GM21737 (cell line): Measurements from ENCODE around the gene CDK5RAP2.
"Not testable (repeated sequence)": the region's sequence is repeated elsewhere in the genome, so short reads cannot be mapped to it uniquely, and the experiment has no call there.

Experiments
- ATAC-seq: cut with Tn5 transposase; IDR thresholded peaks from one replicate; pipeline ENCODE4 v1.9.1; 2021; ENCODE audit warnings: mild to moderate bottlenecking, moderate library complexity; ENCODE audit not compliant: unreplicated experiment

The CDK5RAP2 gene

GRCh38 chr9:120580051-120580896 is at the start of gene CDK5RAP2:
Gene CDK5RAP2 (minus strand): TSS chr9:120580167. CDS start chr9:120579978, 189 bp downstream.
- peak; percentile 93 for ATAC-seq

DNA sequence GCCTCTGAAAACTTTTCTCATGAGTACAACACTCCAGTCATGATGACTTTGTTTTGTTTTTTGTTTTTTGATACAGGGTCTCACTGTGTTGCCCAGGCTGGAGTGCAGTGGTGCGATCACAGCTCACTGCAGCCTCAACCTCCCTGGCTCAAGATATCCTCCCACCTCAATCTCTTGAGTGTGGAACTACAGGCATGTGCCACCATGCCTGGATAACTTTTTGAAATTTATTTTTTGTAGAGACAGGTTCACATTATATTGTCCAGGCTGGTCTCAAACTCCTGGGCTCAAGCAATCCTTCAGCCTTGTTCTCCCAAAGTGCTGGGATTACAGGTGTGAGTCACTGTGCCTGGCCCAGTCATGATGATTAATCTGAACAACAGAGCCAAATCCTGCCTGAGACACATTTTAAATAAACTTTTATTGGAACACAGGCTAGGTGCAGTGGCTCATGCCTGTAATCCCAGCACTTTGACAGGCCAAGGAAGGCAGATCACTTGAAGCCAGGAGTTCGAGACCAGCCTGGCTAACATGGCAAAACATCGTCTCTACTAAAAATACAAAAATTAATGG is 49.0 kb upstream of the CDK5RAP2 start:
- ATAC-seq, result not testable (repeated sequence)

DNA sequence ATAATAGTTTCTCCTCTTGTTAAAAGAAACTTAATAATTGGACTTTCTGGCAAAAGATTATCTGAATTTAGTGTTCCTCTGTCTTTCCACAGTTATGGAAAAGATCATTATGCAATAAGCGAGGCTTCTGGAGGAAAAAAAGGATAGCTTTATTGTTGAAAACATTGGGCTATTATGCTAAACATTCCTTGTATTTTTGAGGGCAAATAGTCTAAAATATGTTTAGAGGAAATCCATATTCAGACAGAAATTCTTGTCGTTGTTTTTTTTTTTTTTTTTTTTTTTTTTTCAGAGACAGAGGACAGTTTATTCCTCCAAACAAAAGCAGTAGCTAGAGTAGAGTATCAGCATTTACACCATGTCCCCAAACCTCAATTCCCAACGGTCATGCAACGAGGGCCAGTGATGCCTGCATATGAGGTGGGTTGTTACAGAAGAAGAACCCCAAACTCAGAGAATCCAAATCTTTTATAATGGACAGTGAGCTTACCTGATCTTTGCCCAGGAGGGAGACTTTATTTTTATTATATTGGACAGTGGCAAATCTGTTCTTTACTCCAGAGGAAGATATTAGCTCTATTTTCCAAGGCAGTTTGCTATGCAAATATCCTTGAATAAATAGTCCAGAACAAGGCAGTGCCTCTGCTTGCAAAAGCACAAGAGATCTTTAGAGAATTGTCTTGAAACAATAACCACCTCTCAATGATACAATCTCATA is 48.4 kb upstream of the CDK5RAP2 start:
- ATAC-seq, result no peak

- no peak for ATAC-seq
Measured at GRCh38 chr9:120627073-120627472, 47.1 kb upstream of the CDK5RAP2 start.

- ATAC-seq, result no peak
Measured at GRCh38 chr9:120626512-120626911, 46.5 kb upstream of the CDK5RAP2 start.

DNA sequence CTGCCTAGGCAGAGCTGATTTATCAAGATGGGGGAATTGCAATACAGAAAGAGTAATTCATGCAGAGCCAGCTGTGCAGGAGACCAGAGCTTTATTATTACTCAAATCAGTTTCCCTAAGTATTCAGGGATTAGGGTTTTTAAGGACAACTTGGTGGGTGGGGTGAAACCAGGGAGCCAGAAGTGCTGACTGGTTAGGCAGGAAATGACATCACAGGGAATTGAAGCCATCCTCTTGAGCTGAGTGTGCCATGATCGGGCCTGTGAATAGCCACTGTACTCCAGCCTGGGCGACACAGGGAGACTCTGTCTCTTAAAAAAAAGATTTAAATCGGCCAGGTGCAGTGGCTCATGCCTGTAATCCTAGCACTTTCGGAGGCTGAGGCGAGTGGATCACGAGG is 45.3 kb upstream of the CDK5RAP2 start:
- ATAC-seq, result no peak

- ATAC-seq, result no peak
Measured at GRCh38 chr9:120622790-120623189, 42.8 kb upstream of the CDK5RAP2 start.

- ATAC-seq, result no peak
Measured at GRCh38 chr9:120621941-120622340, 42.0 kb upstream of the CDK5RAP2 start.

DNA sequence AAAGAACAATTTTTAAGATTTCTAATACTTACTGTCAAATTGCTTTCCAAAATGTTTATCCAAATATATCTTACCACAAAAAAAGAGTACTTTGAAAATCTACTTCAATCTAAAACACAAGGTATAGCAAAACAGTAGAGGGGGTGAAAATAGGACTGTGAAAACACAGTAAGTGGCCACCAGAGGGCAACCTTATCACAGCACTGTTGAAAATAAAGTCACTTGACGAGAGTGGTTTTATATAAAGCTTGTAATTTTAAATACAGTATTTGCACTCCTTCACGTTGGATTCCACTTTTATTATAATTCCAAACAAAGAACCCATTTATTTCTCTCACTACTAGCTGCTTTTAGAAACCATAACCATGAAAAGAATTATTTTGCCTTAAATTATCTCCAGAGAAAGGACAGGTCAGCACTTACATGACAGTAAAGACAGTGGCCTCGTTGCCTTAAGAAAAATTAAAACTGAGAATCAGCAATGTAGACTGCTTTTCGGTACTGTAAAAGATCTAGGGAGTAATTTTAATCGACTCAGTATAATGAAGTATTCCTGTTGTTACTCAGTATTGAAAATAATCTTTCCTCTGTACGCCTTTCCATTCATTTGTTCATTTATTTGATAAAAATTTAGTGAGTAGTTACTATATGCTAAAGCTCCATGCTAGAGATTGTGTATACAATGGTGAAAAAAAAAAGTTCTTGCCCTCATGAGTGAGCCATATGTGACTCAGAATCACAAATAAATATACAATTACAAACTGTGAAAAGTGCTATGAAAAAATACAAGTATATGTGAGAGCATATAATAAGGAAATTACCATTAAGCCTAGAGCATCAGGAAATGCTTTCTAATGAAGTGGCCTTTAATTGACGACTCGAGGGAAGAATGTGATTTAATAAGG is 40.0 kb upstream of the CDK5RAP2 start:
- peak; percentile 74 for ATAC-seq

DNA sequence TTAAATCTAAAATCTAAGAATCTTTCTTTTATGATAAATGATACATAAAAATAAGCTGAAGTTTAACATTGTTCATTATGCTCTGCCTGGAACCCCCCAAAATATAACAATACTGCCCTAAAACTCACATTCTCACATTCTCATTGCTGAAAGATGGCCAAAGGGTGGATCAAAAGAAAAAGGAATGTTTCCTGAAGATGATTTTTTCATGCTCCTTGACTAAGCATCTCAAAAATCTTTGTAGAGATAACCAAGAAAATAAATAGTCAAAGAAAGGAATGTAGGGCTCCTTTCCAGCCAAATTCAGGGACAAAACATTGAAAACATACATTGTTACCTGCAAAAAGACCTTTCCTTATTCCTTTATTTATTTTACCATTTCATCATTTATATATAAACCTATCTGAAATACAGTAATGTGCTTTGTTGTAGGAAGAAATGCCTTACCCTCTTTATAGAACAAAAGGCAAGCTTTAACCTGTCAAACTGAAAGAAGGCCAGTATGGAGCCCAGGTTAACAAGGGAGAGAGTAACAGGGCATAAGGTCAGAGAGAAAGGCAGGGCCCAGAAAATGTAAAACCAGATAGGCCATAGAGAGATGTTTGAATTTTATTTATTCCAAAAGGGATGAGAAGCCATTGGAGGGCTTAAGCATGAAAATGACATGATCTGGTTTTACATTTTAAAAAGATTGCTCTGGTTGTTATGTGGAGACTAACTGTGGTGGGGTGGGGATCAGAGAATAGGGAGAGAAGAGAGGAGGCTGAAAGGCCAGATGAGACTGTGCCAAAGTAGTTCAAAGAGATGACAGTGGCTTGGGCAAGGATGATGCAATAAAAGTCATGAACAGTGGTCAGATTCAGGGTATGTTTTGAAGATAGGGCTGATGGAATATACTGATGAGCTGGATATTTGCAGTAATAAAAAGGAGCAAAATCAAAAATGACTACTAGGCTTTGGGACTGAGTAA is 37.3 kb upstream of the CDK5RAP2 start:
- ATAC-seq, result no peak

- ATAC-seq, result no peak
Measured at GRCh38 chr9:120612218-120612617, 32.3 kb upstream of the CDK5RAP2 start.

- no peak for ATAC-seq
Measured at GRCh38 chr9:120611690-120612068, 31.7 kb upstream of the CDK5RAP2 start.

GRCh38 chr9:120610975-120611689 is 31.2 kb upstream of the CDK5RAP2 start:
- no peak for ATAC-seq

GRCh38 chr9:120609636-120610035 is 29.7 kb upstream of the CDK5RAP2 start:
- no peak for ATAC-seq

DNA sequence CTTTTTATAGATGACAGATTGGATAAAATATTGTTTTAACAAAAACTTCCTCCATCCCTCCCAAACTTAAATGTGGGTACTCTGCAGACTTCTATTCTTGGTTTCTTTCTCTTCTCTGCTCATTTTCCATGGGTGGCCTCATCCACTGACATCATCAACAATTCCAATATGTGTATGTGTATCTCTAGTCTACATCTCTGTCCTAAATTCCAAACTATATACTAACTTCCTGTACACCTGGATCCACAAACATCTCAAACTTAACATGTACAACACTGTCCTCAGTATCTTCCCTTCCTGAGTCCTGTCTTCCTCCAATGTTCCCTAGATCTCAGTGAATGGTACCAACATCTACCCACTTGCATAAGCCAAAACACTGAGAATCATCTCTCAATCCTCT is 28.5 kb upstream of the CDK5RAP2 start:
- no peak for ATAC-seq

- no peak for ATAC-seq
Measured at GRCh38 chr9:120603591-120603990, 23.6 kb upstream of the CDK5RAP2 start.

DNA sequence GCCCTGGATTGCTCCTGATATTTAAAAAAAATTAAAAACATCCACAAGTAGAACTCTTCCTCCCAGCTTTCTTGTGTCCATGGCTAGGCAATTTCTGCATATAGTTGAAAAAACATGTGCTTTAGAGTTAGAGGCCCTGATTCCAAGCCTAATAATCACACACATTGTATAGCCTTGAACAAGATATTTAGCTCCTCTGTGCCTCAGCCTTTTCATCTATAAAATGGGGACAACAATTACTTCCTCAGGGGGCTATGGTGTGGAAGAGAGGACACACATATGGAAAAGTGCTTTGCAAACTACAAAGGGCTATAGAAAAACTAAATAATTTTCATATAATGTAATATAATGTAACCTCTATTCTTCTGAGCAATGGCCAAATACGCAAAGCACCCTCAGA is 23.0 kb upstream of the CDK5RAP2 start:
- no peak for ATAC-seq

DNA sequence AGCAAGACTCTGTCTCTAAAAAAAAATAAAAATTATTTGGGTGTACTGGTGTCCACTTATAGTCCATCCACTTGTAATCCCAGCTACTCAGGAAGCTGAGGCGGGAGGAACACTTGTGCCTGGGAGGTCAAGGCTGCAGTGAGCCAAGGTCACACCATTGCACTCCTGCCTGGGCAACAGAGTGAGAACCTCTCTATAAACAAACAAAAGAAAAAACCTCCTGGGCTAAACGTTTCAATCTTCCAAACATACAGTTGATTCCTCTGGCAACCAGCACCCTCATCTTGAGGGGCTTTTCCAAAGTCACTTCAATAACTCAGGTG is 13.9 kb upstream of the CDK5RAP2 start:
- ATAC-seq, result no peak

GRCh38 chr9:120593250-120593954 is 13.4 kb upstream of the CDK5RAP2 start:
- no peak for ATAC-seq
